ENCODE measurements around the gene REXO1. TPM values are rescaled to one million over a fixed set of nuclear protein-coding genes. Genes with fewer than 3 reads are reported as not detected.

The REXO1 gene
- total RNA-seq, 1 donor from 2014 or later = 40.8 TPM

- no peaks in the 10 kb centered on the region for H3K9me3 Mint-ChIP-seq
- peaks cover 11% of the 10 kb centered on the region for H3K4me1 Mint-ChIP-seq
- no peak overlapping the region for H3K27ac Mint-ChIP-seq (ENCODE audit: unreplicated experiment)
- H3K27me3 Mint-ChIP-seq (ENCODE audit: low read depth) = peaks cover 10% of the 10 kb centered on the region
- no peak overlapping the region for H3K4me3 Mint-ChIP-seq
- no peak for TF ChIP-seq CTCF (conservative IDR thresholded peaks at IDR 0.05)
- H3K36me3 Mint-ChIP-seq (ENCODE audit: low read depth) = peaks cover 3% of the 10 kb centered on the region
- DNase-seq (ENCODE audit: low read depth, low spot score) = no peak
Measured at GRCh38 chr19:1815605-1816529, 32.4 kb downstream of the REXO1 start.

- Mint-ChIP-seq H3K27ac (ENCODE audit: unreplicated experiment) (no peak overlapping the region), H3K4me3 (no peak overlapping the region), H3K9me3 (no peaks in the 10 kb centered on the region), H3K4me1 (peaks cover 11% of the 10 kb centered on the region), H3K27me3 (ENCODE audit: low read depth) (peaks cover 15% of the 10 kb centered on the region), H3K36me3 (ENCODE audit: low read depth) (no peaks in the 10 kb centered on the region)
- no peak for TF ChIP-seq CTCF (conservative IDR thresholded peaks at IDR 0.05)
- no peak for DNase-seq (ENCODE audit: low read depth, low spot score)
Measured at GRCh38 chr19:1814833-1815604, 33.3 kb downstream of the REXO1 start.

- no peak for TF ChIP-seq CTCF (conservative IDR thresholded peaks at IDR 0.05)
- H3K27me3 Mint-ChIP-seq (ENCODE audit: low read depth) = peaks cover 15% of the 10 kb centered on the region
Measured at GRCh38 chr19:1814391-1814790, 33.9 kb downstream of the REXO1 start.

GRCh38 chr19:1813192-1814182 lies 34.8 kb downstream of the REXO1 start:
- Mint-ChIP-seq H3K9me3 (no peaks in the 10 kb centered on the region), H3K27me3 (ENCODE audit: low read depth) (peaks cover 15% of the 10 kb centered on the region)

More at GRCh38 chr19:1814391-1814790, 33.9 kb downstream of the REXO1 start:
- no peaks in the 10 kb centered on the region for H3K9me3 Mint-ChIP-seq
- H3K4me3 Mint-ChIP-seq = no peak overlapping the region
- H3K4me1 Mint-ChIP-seq = peaks cover 11% of the 10 kb centered on the region
- no peaks in the 10 kb centered on the region for H3K36me3 Mint-ChIP-seq (ENCODE audit: low read depth)
- DNase-seq (ENCODE audit: low read depth, low spot score) = no peak
- H3K27ac Mint-ChIP-seq (ENCODE audit: unreplicated experiment) = no peak overlapping the region

More at GRCh38 chr19:1813192-1814182, 34.8 kb downstream of the REXO1 start:
- Mint-ChIP-seq H3K4me3 (peak overlapping the region; percentile 92), H3K4me1 (peaks cover 11% of the 10 kb centered on the region), H3K36me3 (ENCODE audit: low read depth) (no peaks in the 10 kb centered on the region), H3K27ac (ENCODE audit: unreplicated experiment) (no peak overlapping the region)
- TF ChIP-seq CTCF (conservative IDR thresholded peaks at IDR 0.05) = no peak
- DNase-seq (ENCODE audit: low read depth, low spot score) = no peak

All from neural crest cell (in vitro differentiated cells).